Trophoblast cell (in vitro differentiated cells and primary cell): ENCODE results near the gene CFDP1.

ENCODE experiments used
- DNase-seq, 2 donors: peaks; one replicate each; pipeline ENCODE4 v3.0.0-alpha.2; 2016
- H2AFZ ChIP-seq: 2 replicates; pipeline ENCODE4 v1.6.1; 2013; ENCODE audit warnings: low read length, moderate library complexity, mild to moderate bottlenecking; ENCODE audit not compliant: insufficient read depth, poor library complexity
- H2AK5ac ChIP-seq: 2 replicates; pipeline ENCODE4 v1.6.1; 2013; ENCODE audit warnings: mild to moderate bottlenecking, low read length
- H2BK120ac ChIP-seq: 2 replicates; pipeline ENCODE4 v1.6.1; 2013; ENCODE audit warnings: low read length, mild to moderate bottlenecking, moderate library complexity; ENCODE audit not compliant: insufficient read depth, poor library complexity
- H2BK12ac ChIP-seq: 2 replicates; pipeline ENCODE4 v1.6.1; 2013; ENCODE audit warnings: mild to moderate bottlenecking, low read length, moderate library complexity
- H2BK5ac ChIP-seq: 2 replicates; pipeline ENCODE4 v1.6.1; 2013; ENCODE audit warnings: low read length, low read depth, moderate library complexity, mild to moderate bottlenecking; ENCODE audit not compliant: poor library complexity
- H3K14ac ChIP-seq: 2 replicates; pipeline ENCODE4 v1.6.1; 2013; ENCODE audit warnings: mild to moderate bottlenecking, low read length
- H3K18ac ChIP-seq: 2 replicates; pipeline ENCODE4 v1.6.1; 2013; ENCODE audit warnings: mild to moderate bottlenecking, low read length
- H3K23ac ChIP-seq: 2 replicates; pipeline ENCODE4 v1.6.1; 2013; ENCODE audit warnings: low read length
- H3K27ac ChIP-seq: 2 replicates; pipeline ENCODE4 v1.5.1; 2013; ENCODE audit warnings: low read depth, mild to moderate bottlenecking, inconsistent platforms, low read length, moderate library complexity
- H3K27me3 ChIP-seq: 2 replicates; pipeline ENCODE4 v1.6.1; 2013; ENCODE audit warnings: inconsistent platforms, mild to moderate bottlenecking, low read length, moderate library complexity; ENCODE audit not compliant: insufficient read depth
- H3K36me3 ChIP-seq, 2 experiments: 1 replicate in 1 of 2; 2 replicates in 1 of 2; pipeline ENCODE4 v1.6.1; 2013; ENCODE audit warnings: low read length in 2 of 2, mild to moderate bottlenecking in 2 of 2, moderate library complexity in 1 of 2; ENCODE audit not compliant: insufficient read depth in 2 of 2, control insufficient read depth in 1 of 2
- H3K4ac ChIP-seq: 2 replicates; pipeline ENCODE4 v1.6.1; 2013; ENCODE audit warnings: low read depth, mild to moderate bottlenecking, low read length, moderate library complexity
- H3K4me1 ChIP-seq, 2 experiments: 1 replicate in 1 of 2; 2 replicates in 1 of 2; pipeline ENCODE4 v1.6.1; 2013; ENCODE audit warnings: low read length in 2 of 2, mild to moderate bottlenecking in 2 of 2, moderate library complexity in 1 of 2; ENCODE audit not compliant: insufficient read depth in 2 of 2, control insufficient read depth in 1 of 2
- H3K4me2 ChIP-seq: 2 replicates; pipeline ENCODE4 v1.6.1; 2013; ENCODE audit warnings: inconsistent platforms, mild to moderate bottlenecking, low read length, moderate library complexity
- H3K4me3 ChIP-seq: 2 replicates; pipeline ENCODE4 v1.5.1; 2013; ENCODE audit warnings: mild to moderate bottlenecking, low read depth, low read length, inconsistent platforms
- H3K79me1 ChIP-seq: one replicate; pipeline ENCODE4 v1.6.1; 2013; ENCODE audit warnings: low read length
- H3K79me2 ChIP-seq: 2 replicates; pipeline ENCODE4 v1.6.1; 2013; ENCODE audit warnings: low read length, mild to moderate bottlenecking; ENCODE audit not compliant: control insufficient read depth, insufficient read depth, poor library complexity
- H3K9ac ChIP-seq: 2 replicates; pipeline ENCODE4 v1.6.1; 2013; ENCODE audit warnings: mild to moderate bottlenecking, low read length
- H3K9me3 ChIP-seq: 2 replicates; pipeline ENCODE4 v1.6.1; 2013; ENCODE audit warnings: low read depth, mild to moderate bottlenecking, control low read depth, inconsistent platforms, low read length; ENCODE audit not compliant: insufficient read depth
- H4K12ac ChIP-seq: 2 replicates; pipeline ENCODE4 v1.6.1; 2013; ENCODE audit warnings: low read depth, mild to moderate bottlenecking, low read length, moderate library complexity
- H4K8ac ChIP-seq: 2 replicates; pipeline ENCODE4 v1.6.1; 2013; ENCODE audit warnings: low read depth, mild to moderate bottlenecking, low read length, moderate library complexity
- H4K91ac ChIP-seq: one replicate; pipeline ENCODE4 v1.6.1; 2013; ENCODE audit warnings: low read depth, mild to moderate bottlenecking, low read length, moderate library complexity
- WGBS: extraction: QIAGEN DNeasy Blood & Tissue Kit; methylation state at CpG from one replicate; pipeline ENCODE4 v1.1.7; 2013; ENCODE audit warnings: missing lambda C conversion rate; ENCODE audit not compliant: insufficient read length, insufficient coverage; ENCODE audit errors: extremely low coverage; 5-methylcytosine and 5-hydroxymethylcytosine counted together

The CFDP1 gene

GRCh38 chr16:75248536-75249380, 184.5 kb downstream of the CFDP1 start:
- Histone ChIP-seq H3K79me1 (peaks cover 70% of the 10 kb centered on the region), H2BK5ac (peak overlapping the region; percentile 14), H3K14ac (peak overlapping the region; percentile 29), H2AFZ (no peak overlapping the region), H3K9ac (peak overlapping the region; percentile 54), H4K12ac (no peak overlapping the region), H3K9me3 (no peaks in the 10 kb centered on the region), H4K91ac (no peak overlapping the region), H3K4ac (peak overlapping the region; percentile 98), H3K4me1 (peaks cover 74 to 76% of the 10 kb centered on the region in 2 experiments), H2BK120ac (no peak overlapping the region), H3K4me3 (peak overlapping the region; percentile 16), H2AK5ac (no peak overlapping the region), H3K27ac (peak overlapping the region; percentile 95), H3K27me3 (no peaks in the 10 kb centered on the region), H2BK12ac (peak overlapping the region; percentile 9), H3K23ac (peak overlapping the region; percentile 27), H3K79me2 (peaks cover 81% of the 10 kb centered on the region), H3K4me2 (peak overlapping the region; percentile 64), H3K18ac (peak overlapping the region; percentile 0), H3K36me3 (peaks cover 25 to 29% of the 10 kb centered on the region in 2 experiments), H4K8ac (no peak overlapping the region)
- DNase-seq: no peak
- WGBS: no CpG with 5 or more reads among the region's 17 CpGs

- Histone ChIP-seq H2BK120ac (no peak overlapping the region), H2AFZ (no peak overlapping the region), H3K36me3 (peaks cover 30 to 34% of the 10 kb centered on the region in 2 experiments), H4K8ac (no peak overlapping the region), H3K18ac (peak overlapping the region; percentile 0), H2BK12ac (no peak overlapping the region), H3K4me3 (no peak overlapping the region), H3K14ac (peak overlapping the region; percentile 9), H3K27me3 (no peaks in the 10 kb centered on the region), H3K9ac (no peak overlapping the region), H3K23ac (no peak overlapping the region), H3K4me2 (peak overlapping the region; percentile 64), H3K4me1 (peaks cover 72 to 75% of the 10 kb centered on the region in 2 experiments), H3K27ac (peak overlapping the region; percentile 95), H4K91ac (no peak overlapping the region), H2AK5ac (no peak overlapping the region), H2BK5ac (peak overlapping the region; percentile 2), H3K79me2 (peaks cover 83% of the 10 kb centered on the region), H3K79me1 (peaks cover 69% of the 10 kb centered on the region), H4K12ac (no peak overlapping the region), H3K9me3 (no peaks in the 10 kb centered on the region), H3K4ac (peak overlapping the region; percentile 98)
- DNase-seq: no peak
- no CpG with 5 or more reads among the region's 13 CpGs for WGBS
Observed at GRCh38 chr16:75248142-75248535, 185.2 kb downstream of the CFDP1 start.

- no CpG with 5 or more reads among the region's 13 CpGs for WGBS
- Histone ChIP-seq H4K8ac (peak overlapping the region; percentile 59), H3K14ac (peak overlapping the region; percentile 62), H2BK120ac (peak overlapping the region; percentile 25), H3K4me3 (no peak overlapping the region), H2BK5ac (peak overlapping the region; percentile 67), H3K23ac (no peak overlapping the region), H3K79me2 (peaks cover 83% of the 10 kb centered on the region), H3K9me3 (no peaks in the 10 kb centered on the region), H2AK5ac (peak overlapping the region; percentile 28), H3K4me1 (peaks cover 63 to 66% of the 10 kb centered on the region in 2 experiments), H3K27ac (peak overlapping the region; percentile 95), H3K4me2 (peak overlapping the region; percentile 29), H3K79me1 (peaks cover 60% of the 10 kb centered on the region), H3K18ac (peak overlapping the region; percentile 72), H3K4ac (peak overlapping the region; percentile 63), H3K36me3 (peaks cover 39 to 43% of the 10 kb centered on the region in 2 experiments), H2BK12ac (peak overlapping the region; percentile 51), H2AFZ (no peak overlapping the region), H3K27me3 (no peaks in the 10 kb centered on the region), H4K12ac (no peak overlapping the region), H4K91ac (peak overlapping the region; percentile 52), H3K9ac (no peak overlapping the region)
- no peak for DNase-seq
Observed at GRCh38 chr16:75247249-75247648, 186.1 kb downstream of the CFDP1 start.

GRCh38 chr16:75246504-75247205, 186.6 kb downstream of the CFDP1 start:
- peak overlapping the region; percentile 95 for H3K27ac ChIP-seq
- peak overlapping the region; percentile 3 for H3K4me2 ChIP-seq
- peak overlapping the region; percentile 52 for H3K9ac ChIP-seq
- peak overlapping the region; percentile 62 for H3K14ac ChIP-seq
- H2BK12ac ChIP-seq: peak overlapping the region; percentile 63
- H3K4me3 ChIP-seq: no peak overlapping the region
- WGBS: no CpG with 5 or more reads among the region's 12 CpGs
- peaks cover 82% of the 10 kb centered on the region for H3K79me2 ChIP-seq
- peaks cover 54% of the 10 kb centered on the region for H3K79me1 ChIP-seq
- peak overlapping the region; percentile 52 for H4K91ac ChIP-seq
- H2BK5ac ChIP-seq: peak overlapping the region; percentile 67
- no peak overlapping the region for H4K12ac ChIP-seq
- peak overlapping the region; percentile 25 for H2BK120ac ChIP-seq
- no peak overlapping the region for H3K23ac ChIP-seq
- no peak for DNase-seq
- H3K27me3 ChIP-seq: no peaks in the 10 kb centered on the region
- peak overlapping the region; percentile 59 for H4K8ac ChIP-seq
- H2AK5ac ChIP-seq: peak overlapping the region; percentile 28
- peaks cover 58 to 60% of the 10 kb centered on the region in 2 experiments for H3K4me1 ChIP-seq
- H3K9me3 ChIP-seq: no peaks in the 10 kb centered on the region
- H3K36me3 ChIP-seq: peaks cover 45 to 47% of the 10 kb centered on the region in 2 experiments
- H2AFZ ChIP-seq: no peak overlapping the region
- peak overlapping the region; percentile 63 for H3K4ac ChIP-seq
- H3K18ac ChIP-seq: peak overlapping the region; percentile 72
